Loucy (cell line): ENCODE results near the gene HNRNPU.

Experiments used
- EZH2phosphoT487 ChIP-seq: fragments of 200-600 bp; IDR thresholded peaks from 2 replicates; pipeline ENCODE4 v1.6.1; 2018; ENCODE audit warnings: antibody characterized with exemption, mild to moderate bottlenecking, moderate library complexity, borderline replicate concordance
- TF ChIP-seq, protein P1 (sequence below): fragments of 200-600 bp; sonication (generic); conservative IDR thresholded peaks from 2 replicates; pipeline ENCODE4 v1.5.1; 2014; ENCODE audit warnings: mild to moderate bottlenecking, antibody characterized with exemption, low read length

DNA sequence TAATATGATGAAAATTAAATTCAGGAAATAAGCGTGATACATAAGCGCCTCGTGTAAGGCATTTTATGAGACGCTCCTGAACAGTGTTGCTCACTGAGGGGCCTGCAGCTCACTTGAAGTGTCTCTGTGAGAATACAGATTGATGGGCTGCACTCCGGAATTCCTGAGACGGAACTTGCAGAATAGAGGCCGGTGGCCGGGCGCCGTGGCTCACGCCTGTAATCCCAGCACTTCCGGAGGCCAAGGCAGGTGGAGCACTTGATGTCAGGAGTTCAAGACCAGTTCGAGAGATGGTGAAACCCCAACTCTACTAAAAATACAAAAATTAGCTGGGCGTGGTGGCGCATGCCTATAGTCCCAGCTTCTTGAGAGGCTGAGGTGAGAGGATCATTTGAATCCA is 49.5 kb upstream of the HNRNPU start:
- TF ChIP-seq, protein P1, sequence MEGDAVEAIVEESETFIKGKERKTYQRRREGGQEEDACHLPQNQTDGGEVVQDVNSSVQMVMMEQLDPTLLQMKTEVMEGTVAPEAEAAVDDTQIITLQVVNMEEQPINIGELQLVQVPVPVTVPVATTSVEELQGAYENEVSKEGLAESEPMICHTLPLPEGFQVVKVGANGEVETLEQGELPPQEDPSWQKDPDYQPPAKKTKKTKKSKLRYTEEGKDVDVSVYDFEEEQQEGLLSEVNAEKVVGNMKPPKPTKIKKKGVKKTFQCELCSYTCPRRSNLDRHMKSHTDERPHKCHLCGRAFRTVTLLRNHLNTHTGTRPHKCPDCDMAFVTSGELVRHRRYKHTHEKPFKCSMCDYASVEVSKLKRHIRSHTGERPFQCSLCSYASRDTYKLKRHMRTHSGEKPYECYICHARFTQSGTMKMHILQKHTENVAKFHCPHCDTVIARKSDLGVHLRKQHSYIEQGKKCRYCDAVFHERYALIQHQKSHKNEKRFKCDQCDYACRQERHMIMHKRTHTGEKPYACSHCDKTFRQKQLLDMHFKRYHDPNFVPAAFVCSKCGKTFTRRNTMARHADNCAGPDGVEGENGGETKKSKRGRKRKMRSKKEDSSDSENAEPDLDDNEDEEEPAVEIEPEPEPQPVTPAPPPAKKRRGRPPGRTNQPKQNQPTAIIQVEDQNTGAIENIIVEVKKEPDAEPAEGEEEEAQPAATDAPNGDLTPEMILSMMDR = no peak
- no peak for TF ChIP-seq EZH2phosphoT487
